Ureter (tissue), 1 donor: ENCODE measurements around the gene CEP63. TPM values are rescaled to one million over a fixed set of nuclear protein-coding genes. Genes with fewer than 3 reads are reported as not detected.

ENCODE experiments used
- total RNA-seq: library from RNA; stranded (reverse); gene quantifications from one replicate; pipeline ENCODE4 v1.2.4, GENCODE V29; 2023
- donor health status: DM: yes; HTN: yes; CAD: no.

Gene CEP63
- total RNA-seq, 1 donor from 2014 or later: 37.6 TPM

Other genes with a start within 250 kb of the CEP63 start
- gene RYK, start 235.2 kb upstream of the CEP63 start, total RNA-seq: 78.4 TPM
- 76.2 TPM for gene AMOTL2, start 111.6 kb upstream of the CEP63 start, total RNA-seq
- gene ANAPC13, start 72 bp upstream of the CEP63 start, total RNA-seq: 50.9 TPM
- 2.0 TPM for gene KY, start 165.0 kb downstream of the CEP63 start, total RNA-seq